ENCODE results near the gene SPAG16.

Gene SPAG16

DNA sequence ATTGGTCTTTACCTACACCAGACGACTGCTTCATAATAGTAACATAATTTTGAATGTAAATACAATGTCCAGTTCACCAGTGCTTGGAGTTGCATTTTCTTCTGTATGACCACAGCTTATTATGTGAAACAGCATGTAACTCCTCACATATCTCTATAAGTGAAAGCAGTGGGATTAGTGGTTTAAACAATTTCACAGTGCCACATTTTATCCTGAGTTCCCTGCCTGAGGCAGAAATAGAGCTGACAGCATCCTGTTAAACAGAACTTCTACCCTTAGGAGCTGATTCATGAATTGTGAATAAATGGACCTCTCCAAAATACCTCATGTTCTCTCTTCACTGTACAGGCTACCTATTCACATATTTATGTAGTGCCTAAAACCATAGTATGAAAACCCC, 584.3 kb downstream of the SPAG16 start:
- no peak for DNase-seq (ENCODE audit: low read depth, low spot score)
- POLR2A ChIA-PET = no interaction called here
- TF ChIP-seq, protein P1, sequence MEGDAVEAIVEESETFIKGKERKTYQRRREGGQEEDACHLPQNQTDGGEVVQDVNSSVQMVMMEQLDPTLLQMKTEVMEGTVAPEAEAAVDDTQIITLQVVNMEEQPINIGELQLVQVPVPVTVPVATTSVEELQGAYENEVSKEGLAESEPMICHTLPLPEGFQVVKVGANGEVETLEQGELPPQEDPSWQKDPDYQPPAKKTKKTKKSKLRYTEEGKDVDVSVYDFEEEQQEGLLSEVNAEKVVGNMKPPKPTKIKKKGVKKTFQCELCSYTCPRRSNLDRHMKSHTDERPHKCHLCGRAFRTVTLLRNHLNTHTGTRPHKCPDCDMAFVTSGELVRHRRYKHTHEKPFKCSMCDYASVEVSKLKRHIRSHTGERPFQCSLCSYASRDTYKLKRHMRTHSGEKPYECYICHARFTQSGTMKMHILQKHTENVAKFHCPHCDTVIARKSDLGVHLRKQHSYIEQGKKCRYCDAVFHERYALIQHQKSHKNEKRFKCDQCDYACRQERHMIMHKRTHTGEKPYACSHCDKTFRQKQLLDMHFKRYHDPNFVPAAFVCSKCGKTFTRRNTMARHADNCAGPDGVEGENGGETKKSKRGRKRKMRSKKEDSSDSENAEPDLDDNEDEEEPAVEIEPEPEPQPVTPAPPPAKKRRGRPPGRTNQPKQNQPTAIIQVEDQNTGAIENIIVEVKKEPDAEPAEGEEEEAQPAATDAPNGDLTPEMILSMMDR (IDR thresholded peaks at IDR 0.05; ENCODE audit: insufficient read depth, low read length, missing control alignments) = no peak
- CTCF ChIA-PET = no interaction called here
- H3K4me3 ChIP-seq (ENCODE audit: low read depth, low read length) = no peak overlapping the region

DNA sequence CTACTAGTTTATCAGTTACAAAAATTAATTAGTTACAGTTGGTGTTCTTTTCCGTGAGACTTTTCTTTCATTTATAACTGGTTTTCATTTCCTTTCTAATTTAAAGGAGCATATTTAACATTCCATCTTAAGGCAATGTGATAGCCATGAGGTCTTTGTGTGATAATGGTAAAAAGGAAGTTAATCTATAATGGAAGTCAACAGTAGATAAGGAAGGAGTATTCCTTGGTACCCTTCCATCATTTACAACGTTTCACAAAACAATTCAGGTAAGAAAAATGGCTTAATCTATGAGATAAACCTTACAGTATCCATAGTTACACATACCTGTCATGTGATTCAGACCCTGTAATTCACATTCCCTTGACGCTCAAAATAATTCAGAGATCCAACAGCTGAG, 601.2 kb downstream of the SPAG16 start:
- TF ChIP-seq, protein P1 (IDR thresholded peaks at IDR 0.05; ENCODE audit: insufficient read depth, low read length, missing control alignments) = no peak
- DNase-seq (ENCODE audit: low read depth, low spot score) = no peak
- POLR2A ChIA-PET = no interaction called here
- H3K4me3 ChIP-seq (ENCODE audit: low read depth, low read length) = no peak overlapping the region
- CTCF ChIA-PET = no interaction called here

DNA sequence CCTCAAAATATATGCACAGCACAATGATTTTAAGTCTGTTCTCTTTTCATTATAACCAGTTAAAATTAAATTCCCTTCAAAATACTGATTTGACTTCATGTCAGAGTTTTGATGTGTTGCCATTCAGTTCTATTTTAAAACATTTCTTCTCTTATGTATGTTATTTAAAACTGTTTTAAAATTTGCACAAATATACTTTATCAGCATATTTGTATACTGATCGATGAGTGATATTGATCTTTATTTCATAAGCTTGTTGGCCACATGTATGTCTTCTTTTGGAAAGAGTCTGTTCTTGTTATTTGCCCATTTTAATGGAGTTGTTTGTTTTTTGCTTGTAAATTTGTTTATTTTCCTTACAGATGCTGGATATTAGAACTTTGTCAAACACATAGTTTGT, 630.2 kb downstream of the SPAG16 start:
- ChIA-PET POLR2A (no interaction called here), CTCF (no interaction called here)
- DNase-seq (ENCODE audit: low read depth, low spot score) = no peak
- TF ChIP-seq, protein P1 (IDR thresholded peaks at IDR 0.05; ENCODE audit: insufficient read depth, low read length, missing control alignments) = no peak
- H3K4me3 ChIP-seq (ENCODE audit: low read depth, low read length) = no peak overlapping the region

DNA sequence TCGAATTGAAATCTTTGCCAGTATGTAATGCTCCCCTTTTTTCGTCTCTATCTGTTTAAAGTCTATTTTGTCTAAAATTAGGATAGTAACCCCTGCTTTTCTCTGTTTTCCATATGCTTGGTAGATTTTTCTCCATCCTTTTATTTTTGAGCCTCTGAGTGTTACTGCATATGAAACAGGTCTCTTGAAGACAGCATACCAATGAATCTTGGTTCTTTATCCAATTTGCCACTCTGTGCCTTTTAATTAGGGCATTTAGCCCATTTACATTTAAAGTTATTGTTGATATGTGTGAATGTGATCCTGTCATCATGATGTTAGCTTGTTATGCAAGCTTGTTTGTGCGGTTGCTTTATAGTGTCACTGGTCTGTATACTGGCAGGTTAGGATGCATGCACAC, 635.8 kb downstream of the SPAG16 start:
- DNase-seq (ENCODE audit: low read depth, low spot score) = no peak
- TF ChIP-seq, protein P1 (IDR thresholded peaks at IDR 0.05; ENCODE audit: insufficient read depth, low read length, missing control alignments) = no peak
- POLR2A ChIA-PET = no interaction called here
- no peak overlapping the region for H3K4me3 ChIP-seq (ENCODE audit: low read depth, low read length)
- CTCF ChIA-PET = no interaction called here

DNA sequence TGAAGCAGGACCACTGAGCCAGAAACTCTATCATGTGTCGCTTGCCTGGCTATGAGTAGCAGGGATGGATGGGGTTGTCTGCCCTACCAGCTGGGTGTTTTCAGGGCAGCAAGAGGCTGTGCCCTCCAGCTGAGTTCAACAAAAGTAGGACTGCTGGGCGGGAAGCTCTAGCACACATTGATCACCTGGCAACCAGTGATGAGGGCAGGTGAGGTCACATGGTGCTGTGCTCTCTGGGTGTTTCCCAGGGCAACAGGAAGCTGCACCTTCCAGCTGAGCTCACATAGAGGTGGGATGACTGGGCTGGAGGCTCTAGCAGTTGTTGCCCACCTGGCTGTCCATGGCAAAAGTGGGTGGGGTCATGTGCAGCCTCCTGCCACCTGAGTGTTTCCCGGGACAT, 639.3 kb downstream of the SPAG16 start:
- ChIA-PET POLR2A (no interaction called here), CTCF (interaction anchor here (1.0 kb wide), 1 partner anchor 11 kb away, joined by 3 read pairs; no protein-coding TSS in a partner anchor)
- DNase-seq (ENCODE audit: low read depth, low spot score) = no peak
- H3K4me3 ChIP-seq (ENCODE audit: low read depth, low read length) = no peak overlapping the region
- TF ChIP-seq, protein P1 (IDR thresholded peaks at IDR 0.05; ENCODE audit: insufficient read depth, low read length, missing control alignments) = no peak

- ChIA-PET POLR2A (no interaction called here), CTCF (interaction anchor here (1.1 to 1.3 kb wide), 2 partner anchors 10 to 682 kb away, joined by 3 to 4 read pairs; no protein-coding TSS in a partner anchor)
- no peak overlapping the region for H3K4me3 ChIP-seq (ENCODE audit: low read depth, low read length)
- TF ChIP-seq, protein P1 (IDR thresholded peaks at IDR 0.05; ENCODE audit: insufficient read depth, low read length, missing control alignments) = peak; percentile 4
- DNase-seq (ENCODE audit: low read depth, low spot score) = no peak
Observed at GRCh38 chr2:213934560-213934959, 650.3 kb downstream of the SPAG16 start.
